K562 (cell line): ENCODE results near the gene SYVN1. TPM values are rescaled to one million over a fixed set of nuclear protein-coding genes. Genes with fewer than 3 reads are reported as not detected.

Experiments used
- ARID3A ChIP-seq: IDR thresholded peaks from 2 replicates; pipeline ENCODE4 v1.6.1; 2012; ENCODE audit warnings: low read depth, low read length, improper control_type of control experiment, borderline replicate concordance
- CEBPG ChIP-seq, 3 experiments: fragments of 200-800 bp in 1 of 3; sonication (Bioruptor generic) in 1 of 3; sonication (generic) in 1 of 3; formaldehyde crosslinking in 1 of 3; IDR thresholded peaks in 2 of 3; conservative IDR thresholded peaks in 1 of 3; 2 replicates each; pipeline versions ENCODE4 v1.6.1 to v1.8.0; 2016 to 2022; ENCODE audit warnings: missing compliant biosample characterization in 2 of 3, missing genetic modification characterization in 2 of 3, mild to moderate bottlenecking in 1 of 3, missing genetic modification reagents in 1 of 3
- CREM ChIP-seq: IDR thresholded peaks from 2 replicates; pipeline ENCODE4 v1.6.1; 2014; ENCODE audit warnings: antibody characterized with exemption, low read depth
- EGR1 ChIP-seq: fragments of 450-650 bp; conservative IDR thresholded peaks from 2 replicates; pipeline ENCODE4 v1.6.1; 2017; ENCODE audit warnings: mild to moderate bottlenecking
- EP300 ChIP-seq: IDR thresholded peaks from 2 replicates; pipeline ENCODE4 v1.6.1; 2012; ENCODE audit warnings: low read length, improper control_type of control experiment
- NFIX ChIP-seq: fragments of 250-450 bp; sonication (Bioruptor Pico); IDR thresholded peaks from 2 replicates; pipeline ENCODE4 v1.4.0; 2020; ENCODE audit warnings: low read depth, mild to moderate bottlenecking, moderate library complexity
- PHF20 ChIP-seq: fragments of 450-650 bp; IDR thresholded peaks from 2 replicates; pipeline ENCODE4 v1.6.1; 2018; ENCODE audit not compliant: partially characterized antibody
- PKNOX1 ChIP-seq: fragments of 450-650 bp; IDR thresholded peaks from 2 replicates; pipeline ENCODE4 v1.6.1; 2016
- POLR2G ChIP-seq: fragments of 200-400 bp; formaldehyde crosslinking; IDR thresholded peaks from 2 replicates; pipeline ENCODE4 v1.6.1; 2017; ENCODE audit warnings: low read depth, mild to moderate bottlenecking, antibody characterized with exemption, low read length, moderate library complexity
- SFPQ ChIP-seq: fragments of 200-400 bp; formaldehyde crosslinking; IDR thresholded peaks from 2 replicates; pipeline ENCODE4 v1.6.1; 2017; ENCODE audit warnings: mild to moderate bottlenecking, low read depth, low read length, moderate library complexity
- STAG1 ChIP-seq: sonication (generic); formaldehyde crosslinking; IDR thresholded peaks from 2 replicates; pipeline ENCODE4 v1.5.0; 2020; ENCODE audit warnings: missing genetic modification reagents, borderline replicate concordance
- STAT5A ChIP-seq: IDR thresholded peaks from 2 replicates; pipeline ENCODE4 v1.6.1; 2012; ENCODE audit warnings: low read length, inconsistent platforms, borderline replicate concordance
- TAF9B ChIP-seq: fragments of 450-650 bp; IDR thresholded peaks from 2 replicates; pipeline ENCODE4 v1.6.1; 2018; ENCODE audit warnings: mild to moderate bottlenecking; ENCODE audit not compliant: partially characterized antibody
- ZNF57 ChIP-seq: fragments of 450-650 bp; formaldehyde crosslinking; IDR thresholded peaks from 2 replicates; pipeline ENCODE4 v1.4.0; 2020; ENCODE audit warnings: mild to moderate bottlenecking, moderate library complexity
- polyA plus RNA-seq, 8 experiments: library from polyadenylated mRNA; depleted of rRNA in 4 of 8; stranded (reverse) in 5 of 8; unstranded in 3 of 8; fragments of >200 nt; fragmentation: Nextera tagmentation in 2 of 8; fragmentation: Illumina TruSeq in 1 of 8; extraction: Ambion mirVana in 2 of 8; extraction: Trizol in 1 of 8; gene quantifications; 2 replicates each; pipeline versions ENCODE4 v1.2.1 to v1.2.3, GENCODE V29; 2011 to 2014; ENCODE audit warnings: inconsistent platforms in 1 of 8, missing spikeins in 1 of 8
- total RNA-seq, 7 experiments: library from RNA; depleted of rRNA in 6 of 7; stranded (reverse); fragments of >200 nt in 6 of 7; fragmentation: Illumina TruSeq in 2 of 7; extraction: Trizol in 2 of 7; gene quantifications; 2 replicates each; pipeline versions ENCODE4 v1.2.1 to v1.2.3, GENCODE V29; 2011 to 2021; ENCODE audit warnings: low replicate concordance in 1 of 7
- TF ChIP-seq, protein P1 (sequence below), 2 experiments: IDR thresholded peaks; 2 replicates each; pipeline ENCODE4 v1.6.1; 2012; ENCODE audit warnings: improper control_type of control experiment in 2 of 2, low read depth in 2 of 2, low read length in 2 of 2, borderline replicate concordance in 1 of 2
- TF ChIP-seq, protein P2 (sequence below): fragments of 250-450 bp; sonication (Bioruptor Pico); IDR thresholded peaks from 2 replicates; pipeline ENCODE4 v1.9.0; 2021; ENCODE audit warnings: mild to moderate bottlenecking

The SYVN1 gene
- total and polyA plus RNA-seq, 9 of the 15 experiments (the other 6 are each of a cell fraction or from before 2014, with no cell fraction given), result 0.41 to 47.4 (median 9.9) TPM

GRCh38 chr11:65150509-65151299 lies 16.4 kb upstream of the SYVN1 start (continued):
- TF ChIP-seq, protein P1, sequence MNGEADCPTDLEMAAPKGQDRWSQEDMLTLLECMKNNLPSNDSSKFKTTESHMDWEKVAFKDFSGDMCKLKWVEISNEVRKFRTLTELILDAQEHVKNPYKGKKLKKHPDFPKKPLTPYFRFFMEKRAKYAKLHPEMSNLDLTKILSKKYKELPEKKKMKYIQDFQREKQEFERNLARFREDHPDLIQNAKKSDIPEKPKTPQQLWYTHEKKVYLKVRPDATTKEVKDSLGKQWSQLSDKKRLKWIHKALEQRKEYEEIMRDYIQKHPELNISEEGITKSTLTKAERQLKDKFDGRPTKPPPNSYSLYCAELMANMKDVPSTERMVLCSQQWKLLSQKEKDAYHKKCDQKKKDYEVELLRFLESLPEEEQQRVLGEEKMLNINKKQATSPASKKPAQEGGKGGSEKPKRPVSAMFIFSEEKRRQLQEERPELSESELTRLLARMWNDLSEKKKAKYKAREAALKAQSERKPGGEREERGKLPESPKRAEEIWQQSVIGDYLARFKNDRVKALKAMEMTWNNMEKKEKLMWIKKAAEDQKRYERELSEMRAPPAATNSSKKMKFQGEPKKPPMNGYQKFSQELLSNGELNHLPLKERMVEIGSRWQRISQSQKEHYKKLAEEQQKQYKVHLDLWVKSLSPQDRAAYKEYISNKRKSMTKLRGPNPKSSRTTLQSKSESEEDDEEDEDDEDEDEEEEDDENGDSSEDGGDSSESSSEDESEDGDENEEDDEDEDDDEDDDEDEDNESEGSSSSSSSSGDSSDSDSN (IDR thresholded peaks at IDR 0.05; ENCODE audit: borderline replicate concordance in 1 of 2, low read depth in 2 of 2, low read length in 2 of 2), result peak in 1 of 2 experiments; percentile 61; a peak in 1 of 4 replicates
- no peak for TF ChIP-seq CEBPG (CRISPR knock-in tag; IDR thresholded peaks at IDR 0.05)
- TF ChIP-seq CEBPG (tag; conservative IDR thresholded peaks at IDR 0.05 in 1 of 2, IDR thresholded peaks at IDR 0.05 in 1 of 2), result peak in 1 of 2 experiments; percentile 54; a peak in 1 of 4 replicates
- peak; percentile 73 for TF ChIP-seq PKNOX1
- TF ChIP-seq, protein P2, sequence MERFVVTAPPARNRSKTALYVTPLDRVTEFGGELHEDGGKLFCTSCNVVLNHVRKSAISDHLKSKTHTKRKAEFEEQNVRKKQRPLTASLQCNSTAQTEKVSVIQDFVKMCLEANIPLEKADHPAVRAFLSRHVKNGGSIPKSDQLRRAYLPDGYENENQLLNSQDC, result no peak
- TF ChIP-seq NFIX (CRISPR knock-in tag), result peak; percentile 39; the same call in 1 of the 2 replicates
- TF ChIP-seq EP300, result no peak
- TF ChIP-seq STAG1 (CRISPR knock-in tag), result no peak
- no peak for TF ChIP-seq SFPQ
- TF ChIP-seq CREM, result peak; percentile 62; the same call in 1 of the 2 replicates
- TF ChIP-seq TAF9B, result no peak
- TF ChIP-seq ARID3A, result no peak
- 0 out of 2 replicates have a peak, but pooled peaks have one; percentile 8 for TF ChIP-seq EGR1
- TF ChIP-seq STAT5A, result no peak
- TF ChIP-seq ZNF57 (CRISPR knock-in tag), result no peak
- TF ChIP-seq POLR2G, result peak; percentile 62
- TF ChIP-seq PHF20, result peak; percentile 47
